IMR-90 (cell line): ENCODE data around the gene NUP54.

Source experiments
- CEBPB ChIP-seq: IDR thresholded peaks from 2 replicates; pipeline ENCODE4 v1.6.1; 2012; ENCODE audit warnings: low read depth, low read length, improper control_type of control experiment
- CHD1 ChIP-seq: IDR thresholded peaks from 2 replicates; pipeline ENCODE4 v1.6.1; 2012; ENCODE audit warnings: low read depth, low read length, improper control_type of control experiment
- FOS ChIP-seq: fragments of 150-350 bp; IDR thresholded peaks from 2 replicates; pipeline ENCODE4 v1.6.1; 2016; ENCODE audit warnings: low read depth, low read length
- MAZ ChIP-seq: IDR thresholded peaks from 2 replicates; pipeline ENCODE4 v1.6.1; 2012; ENCODE audit warnings: low read depth, mild to moderate bottlenecking, low read length, improper control_type of control experiment, moderate library complexity, borderline replicate concordance
- MXI1 ChIP-seq: IDR thresholded peaks from 2 replicates; pipeline ENCODE4 v1.6.1; 2012; ENCODE audit warnings: low read depth, mild to moderate bottlenecking, low read length, moderate library complexity, borderline replicate concordance
- POLR2A ChIP-seq: IDR thresholded peaks from 2 replicates; pipeline ENCODE4 v1.6.1; 2012; ENCODE audit warnings: mild to moderate bottlenecking, low read depth, low read length
- RAD21 ChIP-seq: IDR thresholded peaks from 2 replicates; pipeline ENCODE4 v1.6.1; 2012; ENCODE audit warnings: low read length, improper control_type of control experiment
- RFX5 ChIP-seq: IDR thresholded peaks from 2 replicates; pipeline ENCODE4 v1.8.0; 2012; ENCODE audit warnings: low read depth, mild to moderate bottlenecking, low read length, moderate library complexity
- SMC3 ChIP-seq: fragments of 150-350 bp; IDR thresholded peaks from 2 replicates; pipeline ENCODE4 v1.6.1; 2016; ENCODE audit warnings: low read depth, mild to moderate bottlenecking, antibody characterized with exemption, low read length, moderate library complexity
- TF ChIP-seq, protein P1 (sequence below): conservative IDR thresholded peaks from 2 replicates; pipeline ENCODE4 v1.5.1; 2012; ENCODE audit warnings: mild to moderate bottlenecking, low read depth, low read length, improper control_type of control experiment

GRCh38 chr4:76120199-76120598, 28.0 kb downstream of the NUP54 start:
- TF ChIP-seq RAD21 (no peak), MAZ (no peak), SMC3 (no peak), FOS (no peak), POLR2A (no peak), MXI1 (no peak), CHD1 (no peak), CEBPB (no peak), RFX5 (no peak)
- TF ChIP-seq, protein P1, sequence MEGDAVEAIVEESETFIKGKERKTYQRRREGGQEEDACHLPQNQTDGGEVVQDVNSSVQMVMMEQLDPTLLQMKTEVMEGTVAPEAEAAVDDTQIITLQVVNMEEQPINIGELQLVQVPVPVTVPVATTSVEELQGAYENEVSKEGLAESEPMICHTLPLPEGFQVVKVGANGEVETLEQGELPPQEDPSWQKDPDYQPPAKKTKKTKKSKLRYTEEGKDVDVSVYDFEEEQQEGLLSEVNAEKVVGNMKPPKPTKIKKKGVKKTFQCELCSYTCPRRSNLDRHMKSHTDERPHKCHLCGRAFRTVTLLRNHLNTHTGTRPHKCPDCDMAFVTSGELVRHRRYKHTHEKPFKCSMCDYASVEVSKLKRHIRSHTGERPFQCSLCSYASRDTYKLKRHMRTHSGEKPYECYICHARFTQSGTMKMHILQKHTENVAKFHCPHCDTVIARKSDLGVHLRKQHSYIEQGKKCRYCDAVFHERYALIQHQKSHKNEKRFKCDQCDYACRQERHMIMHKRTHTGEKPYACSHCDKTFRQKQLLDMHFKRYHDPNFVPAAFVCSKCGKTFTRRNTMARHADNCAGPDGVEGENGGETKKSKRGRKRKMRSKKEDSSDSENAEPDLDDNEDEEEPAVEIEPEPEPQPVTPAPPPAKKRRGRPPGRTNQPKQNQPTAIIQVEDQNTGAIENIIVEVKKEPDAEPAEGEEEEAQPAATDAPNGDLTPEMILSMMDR: no peak
